Measurements from ENCODE around the gene KCNH5.
"Not testable (repeated sequence)": the region's sequence is repeated elsewhere in the genome, so short reads cannot be mapped to it uniquely, and the experiment has no call there.

Gene KCNH5

GRCh38 chr14:62886461-62886860 lies 158.8 kb downstream of the KCNH5 start:
- DNase-seq (ENCODE audit: low read depth, low spot score) = no peak

GRCh38 chr14:62885451-62885850 lies 159.8 kb downstream of the KCNH5 start:
- no peak for DNase-seq (ENCODE audit: low read depth, low spot score)

DNA sequence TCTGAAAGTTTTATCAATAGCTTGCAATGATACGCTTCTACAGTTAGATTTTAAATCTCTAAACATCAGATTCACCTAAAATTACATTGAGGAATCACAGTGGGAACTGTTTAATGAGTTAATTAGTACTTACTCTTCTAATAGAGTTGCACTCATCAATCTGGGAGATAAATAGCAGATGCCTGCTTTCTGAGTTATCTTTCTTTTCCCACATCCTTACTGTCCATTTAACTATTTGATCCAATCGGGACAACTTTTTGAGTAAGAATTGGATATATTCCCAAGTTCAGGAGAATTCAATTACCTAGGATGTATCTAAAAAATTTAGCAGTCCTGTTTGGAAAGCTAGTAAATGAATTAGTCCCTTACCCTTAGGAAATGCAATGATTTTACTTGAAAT lies 162.3 kb downstream of the KCNH5 start:
- no peak for DNase-seq (ENCODE audit: low read depth, low spot score)

DNA sequence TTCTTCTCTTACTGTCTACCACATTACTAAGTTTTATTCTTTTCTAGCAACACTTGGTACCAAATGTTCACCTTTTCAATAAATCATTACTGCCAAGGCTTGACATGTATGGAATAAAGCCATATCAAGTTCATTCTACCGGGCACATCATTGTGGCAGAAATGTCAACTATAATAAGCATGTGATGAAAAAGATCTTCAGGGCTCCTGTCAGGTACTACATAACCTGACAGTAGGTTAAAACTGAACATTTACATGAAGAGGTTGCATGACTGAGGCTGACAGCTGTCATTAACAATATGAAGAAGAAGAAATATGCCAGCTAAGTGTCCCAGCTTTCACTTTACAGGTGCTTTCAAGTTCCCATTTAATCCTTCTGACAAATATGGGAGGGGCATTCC lies 178.9 kb downstream of the KCNH5 start:
- no peak for DNase-seq (ENCODE audit: low read depth, low spot score)

GRCh38 chr14:62864588-62864987 lies 180.7 kb downstream of the KCNH5 start:
- DNase-seq (ENCODE audit: low read depth, low spot score) = no peak

DNA sequence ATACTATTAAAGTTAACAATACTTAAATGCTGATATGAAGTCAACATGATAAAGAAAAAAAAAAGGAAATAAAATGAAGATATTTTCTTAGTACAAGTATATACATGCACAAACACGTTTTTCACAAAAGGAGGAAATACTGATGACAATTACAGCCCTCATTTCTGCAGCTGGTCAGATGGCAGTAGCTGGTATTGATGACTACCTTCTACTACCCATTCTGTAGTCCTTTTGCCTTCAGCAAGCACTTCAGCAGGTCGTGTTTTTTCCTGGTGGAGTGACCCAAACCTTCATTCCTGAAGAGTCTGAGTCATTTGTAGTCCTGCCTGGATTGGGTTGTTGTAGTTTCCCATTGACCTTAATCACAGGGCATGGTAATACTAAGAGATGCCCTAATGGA lies 187.2 kb downstream of the KCNH5 start:
- not testable (repeated sequence) for DNase-seq (ENCODE audit: low read depth, low spot score)

DNA sequence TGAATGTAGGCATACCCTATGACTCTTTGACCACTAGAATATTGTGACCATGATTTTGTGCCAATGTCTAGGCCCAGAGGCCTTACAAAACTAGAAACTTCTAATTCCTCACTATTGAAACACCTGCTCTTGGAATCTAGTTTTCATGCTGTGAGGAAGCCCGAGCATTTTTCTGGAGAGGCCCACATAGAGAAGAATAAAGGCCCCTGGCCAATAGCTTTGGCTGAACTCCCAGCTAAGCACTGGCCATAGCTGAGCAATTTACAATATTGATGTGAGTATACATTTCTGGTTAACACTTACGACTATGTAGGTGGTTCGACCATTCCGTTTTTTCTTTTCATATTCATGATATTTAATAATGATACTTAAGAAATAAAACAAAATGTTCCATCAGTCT lies 190.3 kb downstream of the KCNH5 start:
- DNase-seq (ENCODE audit: low read depth, low spot score) = no peak

DNA sequence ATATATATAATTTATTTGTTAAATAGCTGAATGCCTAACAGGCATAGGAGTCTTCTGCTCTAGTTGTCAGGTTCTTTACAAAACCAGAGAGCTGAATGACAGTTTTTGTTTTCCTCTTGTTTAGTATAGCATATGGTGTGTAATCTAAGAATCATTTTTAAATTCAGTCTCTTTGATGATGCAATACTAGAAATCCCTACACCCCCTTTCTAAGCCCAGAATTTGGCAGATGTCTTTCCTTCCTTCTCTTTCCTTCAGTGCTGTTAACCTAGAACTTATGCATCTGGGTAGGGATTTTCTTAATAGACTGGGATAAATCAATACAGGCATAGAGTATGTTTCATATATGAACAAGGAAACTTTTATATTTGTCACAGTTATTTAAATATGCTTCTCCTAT lies 198.1 kb downstream of the KCNH5 start:
- no peak for DNase-seq (ENCODE audit: low read depth, low spot score)

DNA sequence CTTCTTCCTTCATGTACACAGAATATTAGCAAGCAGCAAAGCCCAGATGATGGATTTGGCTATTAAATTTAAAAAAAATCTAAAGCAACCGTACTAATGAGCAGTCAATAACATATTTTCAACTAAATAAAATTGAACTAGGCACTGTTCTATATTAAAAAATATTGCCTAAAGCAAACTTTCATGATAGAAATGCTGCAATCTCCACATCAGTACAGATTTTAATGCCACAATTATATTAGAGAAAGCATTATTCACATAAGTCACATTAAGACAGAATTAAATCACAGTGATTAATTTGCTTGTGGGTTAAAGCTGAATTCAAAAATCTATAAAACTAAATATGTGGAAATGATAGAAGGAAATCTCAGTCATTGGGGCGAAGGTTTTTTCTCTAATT lies 200.7 kb downstream of the KCNH5 start:
- DNase-seq (ENCODE audit: low read depth, low spot score) = no peak

DNA sequence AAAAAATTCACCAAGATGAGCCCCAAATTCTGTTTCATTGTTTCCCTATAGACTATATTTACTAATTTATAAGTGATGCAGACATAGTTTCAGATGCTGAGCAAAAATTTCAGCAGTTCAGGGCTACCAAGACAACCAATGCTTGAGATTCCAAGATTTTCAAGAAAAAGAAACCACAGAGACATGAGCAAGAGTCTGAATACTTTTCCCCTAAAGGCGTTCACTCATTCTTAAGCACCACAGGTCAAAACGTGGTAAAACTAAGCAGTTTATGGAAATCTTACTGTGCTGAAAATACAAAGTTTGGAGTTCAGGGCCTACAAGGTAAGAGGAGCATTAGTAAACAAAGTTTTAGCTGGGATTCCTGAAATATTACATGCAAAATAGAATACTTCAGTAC lies 221.2 kb downstream of the KCNH5 start:
- no peak for DNase-seq (ENCODE audit: low read depth, low spot score)

DNA sequence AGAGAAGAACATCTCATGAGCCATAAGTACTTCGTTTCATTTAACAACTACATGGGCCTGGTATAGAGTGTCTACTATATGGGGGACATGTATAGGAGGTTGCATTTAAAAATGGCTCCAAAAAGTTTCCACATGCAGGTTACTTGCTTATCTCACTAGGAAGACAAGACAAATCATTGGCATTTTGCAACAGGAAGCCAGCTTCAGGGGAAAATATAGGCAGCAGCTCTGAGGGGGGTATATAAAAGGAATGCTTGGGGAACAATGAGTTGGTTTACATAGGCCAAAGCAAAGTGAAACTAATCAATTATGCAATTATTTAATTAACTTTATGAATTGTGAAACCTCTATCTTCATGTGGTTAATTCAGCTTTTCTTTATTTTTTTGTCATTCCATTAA lies 225.3 kb downstream of the KCNH5 start:
- no peak for DNase-seq (ENCODE audit: low read depth, low spot score)

DNA sequence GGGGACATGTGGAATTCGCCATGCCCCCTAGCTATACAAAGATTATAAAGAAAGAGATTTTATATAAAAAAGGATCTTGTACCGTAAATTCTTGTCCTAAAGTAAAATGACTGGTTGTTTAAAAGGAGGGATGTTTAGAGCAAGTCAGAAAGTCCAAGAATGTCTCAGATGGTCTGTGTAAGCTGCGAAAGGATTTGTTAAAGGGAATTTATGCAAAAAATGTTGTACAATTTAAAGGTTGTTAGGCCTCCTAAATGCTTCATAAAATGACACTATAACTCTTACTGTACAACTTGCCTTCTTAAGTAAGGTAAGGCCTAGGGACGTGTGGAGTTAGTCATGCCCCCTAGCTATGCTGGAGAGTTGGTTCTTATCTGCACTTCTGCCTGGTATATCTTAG lies 237.6 kb downstream of the KCNH5 start:
- DNase-seq (ENCODE audit: low read depth, low spot score) = no peak

GRCh38 chr14:62800577-62800976 lies 244.7 kb downstream of the KCNH5 start:
- DNase-seq (ENCODE audit: low read depth, low spot score) = no peak

- DNase-seq (ENCODE audit: low read depth, low spot score) = no peak
These were observed 248.8 kb downstream of the KCNH5 start for GRCh38 chr14:62796431-62796830.

- DNase-seq (ENCODE audit: low read depth, low spot score) = no peak
These were observed 252.7 kb downstream of the KCNH5 start for GRCh38 chr14:62792578-62792977.

DNA sequence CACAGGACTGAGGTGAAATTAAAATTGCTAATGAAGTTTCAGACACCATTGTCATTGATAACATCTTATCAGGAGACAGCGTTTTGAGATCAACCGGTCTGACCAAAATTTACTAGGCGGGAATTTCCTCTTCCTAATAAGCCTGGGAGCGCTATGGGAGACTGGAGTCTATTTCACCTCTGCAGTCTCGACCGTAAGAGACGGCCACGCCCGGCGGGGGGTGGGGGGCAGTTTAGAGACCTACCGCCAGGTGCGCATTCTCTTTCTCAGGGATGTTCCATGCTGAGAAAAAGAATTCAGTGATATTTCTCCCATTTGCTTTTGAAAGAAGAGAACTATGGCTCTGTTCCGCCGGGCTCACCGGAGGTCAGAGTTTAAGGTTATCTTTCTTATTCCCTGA lies 263.9 kb downstream of the KCNH5 start:
- DNase-seq (ENCODE audit: low read depth, low spot score) = not testable (repeated sequence)

DNA sequence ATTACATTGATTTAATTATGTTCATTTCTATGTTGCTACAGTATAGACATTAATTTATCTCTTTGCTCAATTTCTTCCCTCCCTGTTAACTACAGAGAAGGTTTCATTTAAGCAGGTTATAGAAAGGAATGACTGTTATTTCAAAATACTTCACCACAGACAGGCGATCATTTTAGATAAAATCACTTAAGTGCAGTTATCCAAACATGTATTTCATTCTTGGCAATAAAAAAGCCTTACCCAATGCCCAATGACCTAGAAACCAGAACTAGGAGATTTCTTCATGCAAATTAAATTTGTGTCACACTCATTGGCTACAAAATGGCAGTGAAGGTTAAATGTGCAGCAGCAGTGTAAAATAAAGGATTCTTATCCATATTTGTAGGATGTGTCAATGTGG lies 266.4 kb downstream of the KCNH5 start:
- DNase-seq (ENCODE audit: low read depth, low spot score) = no peak

DNA sequence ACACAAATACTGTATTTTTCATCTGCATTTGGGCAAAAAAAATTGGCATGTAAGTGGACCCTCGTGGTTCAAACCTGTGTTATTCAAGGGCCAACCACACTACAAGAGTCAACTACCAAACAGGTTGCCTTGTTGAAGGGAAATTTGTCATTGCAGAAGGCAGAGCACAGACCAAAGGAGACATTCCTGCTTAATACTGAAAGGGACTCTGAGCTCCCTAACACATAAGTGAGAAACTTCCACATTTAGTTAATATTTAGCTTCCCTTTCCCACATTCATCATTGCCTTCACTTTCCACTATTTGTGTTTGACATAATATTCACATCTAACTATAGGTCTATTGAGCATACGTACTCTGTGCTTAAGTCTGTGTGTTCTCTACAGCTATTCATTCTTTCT lies 266.9 kb downstream of the KCNH5 start:
- no peak for DNase-seq (ENCODE audit: low read depth, low spot score)

DNA sequence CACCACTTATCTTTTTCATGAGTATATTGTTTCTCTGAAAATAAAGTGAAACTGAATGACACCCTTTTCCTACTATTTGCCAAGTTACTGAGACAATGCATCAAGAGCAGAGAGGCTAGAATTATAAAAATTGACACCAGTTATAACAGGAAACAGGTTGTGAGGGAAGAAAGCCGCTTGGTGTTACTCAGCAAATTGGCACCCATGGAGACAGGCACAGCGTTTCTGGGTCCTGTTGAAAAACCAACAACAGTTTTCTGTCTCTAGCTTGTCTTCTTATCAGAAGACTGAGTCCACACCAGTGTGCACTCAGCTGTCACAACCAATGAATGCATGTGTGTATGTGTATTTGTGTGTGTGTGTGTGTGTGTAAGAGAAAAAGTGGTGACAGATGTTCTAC lies 267.7 kb downstream of the KCNH5 start:
- no peak for DNase-seq (ENCODE audit: low read depth, low spot score)

GRCh38 chr14:62776300-62776699 lies 269.0 kb downstream of the KCNH5 start:
- no peak for DNase-seq (ENCODE audit: low read depth, low spot score)

DNA sequence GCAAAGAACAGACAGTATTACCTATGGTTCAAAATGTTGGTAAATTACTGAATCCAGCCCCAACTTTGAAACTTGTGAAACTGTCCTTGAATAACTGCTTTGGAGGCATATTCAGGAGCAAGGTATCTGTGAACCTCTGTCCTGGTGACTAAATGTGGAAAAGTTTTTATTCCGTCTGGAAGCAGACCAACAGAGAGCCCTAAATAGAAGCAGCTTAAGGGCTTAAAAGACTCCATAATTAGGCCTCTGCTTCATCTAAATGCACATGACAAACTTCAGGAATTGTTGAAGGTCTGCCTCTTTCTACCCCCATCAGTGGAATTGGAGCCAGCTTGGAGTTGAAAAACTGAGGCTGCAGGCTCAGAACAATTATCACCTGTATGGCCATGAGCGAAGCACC lies 276.5 kb downstream of the KCNH5 start:
- DNase-seq (ENCODE audit: low read depth, low spot score) = no peak

GRCh38 chr14:62763951-62764350 lies 281.3 kb downstream of the KCNH5 start:
- DNase-seq (ENCODE audit: low read depth, low spot score) = no peak

- no peak for DNase-seq (ENCODE audit: low read depth, low spot score)
These were observed 285.5 kb downstream of the KCNH5 start for GRCh38 chr14:62759796-62760195.

- not testable (repeated sequence) for DNase-seq (ENCODE audit: low read depth, low spot score)
These were observed 298.4 kb downstream of the KCNH5 start for GRCh38 chr14:62746881-62747280.

GRCh38 chr14:62745496-62745895 lies 299.8 kb downstream of the KCNH5 start:
- DNase-seq (ENCODE audit: low read depth, low spot score) = no peak

Data from brain pericyte (primary cell).